Urinary bladder (tissue), 4 donors: ENCODE data around the gene SPECC1. TPM values are rescaled to one million over a fixed set of nuclear protein-coding genes. Genes with fewer than 3 reads are reported as not detected.

ENCODE experiments used
- DNase-seq: peaks from one replicate; pipeline ENCODE4 v3.0.0-alpha.2; 2015; ENCODE audit errors: extremely low spot score
- H3K27ac ChIP-seq: one replicate; pipeline ENCODE4 v1.5.1; 2013; ENCODE audit warnings: low read depth, mild to moderate bottlenecking, moderate library complexity
- H3K36me3 ChIP-seq: one replicate; pipeline ENCODE4 v1.6.1; 2013; ENCODE audit warnings: mild to moderate bottlenecking, moderate library complexity; ENCODE audit not compliant: insufficient read depth
- H3K4me1 ChIP-seq: one replicate; pipeline ENCODE4 v1.6.1; 2013; ENCODE audit warnings: mild to moderate bottlenecking, moderate library complexity; ENCODE audit not compliant: insufficient read depth
- H3K4me3 ChIP-seq: one replicate; pipeline ENCODE4 v1.5.1; 2013; ENCODE audit warnings: low read depth, low read length
- WGBS: extraction: QIAGEN DNeasy Blood & Tissue Kit; methylation state at CpG from one replicate; pipeline ENCODE4 v1.1.7; 2013; 5-methylcytosine and 5-hydroxymethylcytosine counted together
- polyA plus RNA-seq: library from polyadenylated mRNA; stranded (reverse); fragments of 200-250 nt; gene quantifications from one replicate; pipeline ENCODE4 v1.2.3, GENCODE V29; 2013
- total RNA-seq: library from RNA; depleted of rRNA; stranded (reverse); fragments of >200 nt; gene quantifications from one replicate; pipeline ENCODE4 v1.2.3, GENCODE V29; 2014
- donor health status: healthy with polysubstance abuse.
- donor health status: healthy.

Gene SPECC1
- total and polyA plus RNA-seq, 2 donors, result 9.8 to 23.5 TPM

DNA sequence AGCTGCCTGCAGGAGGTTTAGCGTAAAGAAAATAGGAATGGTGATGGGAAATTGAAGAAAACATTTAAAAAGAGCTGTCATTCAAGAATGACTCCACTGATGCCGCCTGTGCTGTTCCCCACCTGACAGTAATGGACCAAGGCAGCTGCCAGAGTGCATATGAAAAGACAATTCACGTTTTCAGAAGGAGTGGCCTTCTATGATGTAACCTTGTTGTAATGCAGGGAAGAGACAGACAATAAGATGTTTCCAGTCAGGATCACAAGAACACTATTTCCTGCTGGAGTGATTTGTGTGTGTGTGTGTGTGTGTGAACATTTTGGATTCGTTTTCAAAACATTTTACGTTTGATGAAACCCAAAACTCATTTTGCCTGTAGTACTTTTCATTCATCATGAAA lies 254.4 kb downstream of the SPECC1 start:
- Histone ChIP-seq H3K27ac (no peak overlapping the region), H3K36me3 (no peaks in the 10 kb centered on the region), H3K4me3 (no peak overlapping the region), H3K4me1 (no peaks in the 10 kb centered on the region)
- WGBS, result 66% methylated on average over 5 of the region's 5 CpGs
- no peak for DNase-seq

GRCh38 chr17:20264996-20265395 lies 255.8 kb downstream of the SPECC1 start:
- no peak overlapping the region for H3K4me3 ChIP-seq
- H3K36me3 ChIP-seq, result no peaks in the 10 kb centered on the region
- WGBS, result 64% methylated on average over 6 of the region's 6 CpGs
- no peak overlapping the region for H3K27ac ChIP-seq
- DNase-seq, result no peak
- H3K4me1 ChIP-seq, result no peaks in the 10 kb centered on the region

DNA sequence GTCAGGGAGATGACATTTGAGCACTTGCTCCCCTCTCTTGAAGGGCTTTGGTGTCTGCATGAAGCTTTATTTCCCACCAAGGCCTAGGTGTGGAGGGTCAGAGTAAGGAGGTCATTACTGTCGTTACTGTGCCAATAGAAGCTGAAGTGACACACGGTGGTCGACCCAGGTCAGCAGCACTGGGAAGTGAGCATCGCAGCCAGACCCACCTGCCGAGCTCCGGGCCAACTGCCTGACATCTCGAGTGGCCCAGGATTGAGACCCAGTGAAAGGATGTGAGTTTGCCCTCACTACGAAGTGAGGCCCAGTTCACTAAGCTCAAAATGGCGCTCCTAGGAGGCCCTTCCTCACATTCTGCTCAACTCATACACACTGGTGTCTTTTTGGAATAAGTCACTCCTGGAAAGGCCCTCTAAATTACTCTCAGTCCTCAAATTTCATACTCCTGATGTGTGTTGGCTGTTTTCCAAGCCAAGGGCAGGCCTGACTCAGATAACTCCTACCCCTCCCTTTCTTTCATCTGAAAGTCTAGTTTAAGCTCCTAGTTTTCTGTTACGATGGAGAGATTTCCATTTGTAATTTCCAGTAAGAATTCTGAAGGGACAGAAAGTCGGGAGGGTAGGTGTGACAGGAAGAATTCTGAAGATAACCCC lies 257.8 kb downstream of the SPECC1 start:
- 84% methylated on average over 11 of the region's 11 CpGs for WGBS
- Histone ChIP-seq H3K4me1 (no peaks in the 10 kb centered on the region), H3K36me3 (no peaks in the 10 kb centered on the region), H3K27ac (no peak overlapping the region), H3K4me3 (no peak overlapping the region)
- DNase-seq, result no peak

DNA sequence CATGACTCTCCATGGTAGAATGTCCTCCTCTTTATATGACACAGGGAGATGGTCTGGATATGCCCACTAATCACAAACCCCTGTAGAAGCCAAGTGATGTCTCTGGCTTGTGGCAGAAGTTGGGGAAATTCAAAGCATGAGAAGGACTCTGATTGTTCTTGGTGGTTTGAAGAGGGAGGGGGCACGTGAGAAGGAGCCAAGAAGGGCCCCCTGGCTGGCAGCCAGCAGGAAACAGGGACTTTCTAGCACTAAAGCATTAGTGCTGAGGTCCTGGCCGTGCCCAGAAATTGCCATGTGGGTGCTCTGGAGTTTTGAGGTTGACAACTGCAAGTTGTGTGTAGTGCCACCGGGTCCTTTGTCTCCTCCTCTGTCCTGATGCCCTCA lies 258.3 kb downstream of the SPECC1 start:
- Histone ChIP-seq H3K27ac (no peak overlapping the region), H3K36me3 (no peaks in the 10 kb centered on the region), H3K4me1 (no peaks in the 10 kb centered on the region), H3K4me3 (no peak overlapping the region)
- WGBS, result 40% methylated on average over 3 of the region's 3 CpGs
- DNase-seq, result no peak

DNA sequence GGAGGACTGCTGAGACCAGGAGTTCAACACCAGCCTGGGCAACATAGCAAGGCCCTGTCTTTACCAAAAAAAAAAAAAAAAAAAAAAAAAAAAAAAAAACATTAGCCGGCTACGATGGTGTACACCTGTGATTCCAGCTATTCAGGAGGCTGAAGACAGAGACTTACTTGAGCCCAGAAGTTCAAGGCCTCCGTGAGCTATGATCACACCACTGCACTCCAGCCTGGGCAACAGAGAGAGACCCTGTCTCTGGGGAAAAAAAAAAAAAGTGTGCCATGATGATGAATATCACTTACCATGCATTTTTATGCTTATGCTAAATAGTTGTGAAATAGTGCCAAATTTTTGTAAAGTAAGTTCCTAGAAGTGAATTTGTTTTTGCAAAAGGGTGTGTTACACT lies 261.2 kb downstream of the SPECC1 start:
- H3K27ac ChIP-seq, result no peak overlapping the region
- DNase-seq, result no peak
- WGBS, result 96% methylated on average over 3 of the region's 3 CpGs
- H3K4me1 ChIP-seq, result no peaks in the 10 kb centered on the region
- H3K4me3 ChIP-seq, result no peak overlapping the region
- no peaks in the 10 kb centered on the region for H3K36me3 ChIP-seq

- 80% methylated on average over 5 of the region's 5 CpGs for WGBS
- no peaks in the 10 kb centered on the region for H3K36me3 ChIP-seq
- no peaks in the 10 kb centered on the region for H3K4me1 ChIP-seq
- DNase-seq, result no peak
- no peak overlapping the region for H3K4me3 ChIP-seq
- H3K27ac ChIP-seq, result no peak overlapping the region
Measured at GRCh38 chr17:20271011-20271610, 262.0 kb downstream of the SPECC1 start.

DNA sequence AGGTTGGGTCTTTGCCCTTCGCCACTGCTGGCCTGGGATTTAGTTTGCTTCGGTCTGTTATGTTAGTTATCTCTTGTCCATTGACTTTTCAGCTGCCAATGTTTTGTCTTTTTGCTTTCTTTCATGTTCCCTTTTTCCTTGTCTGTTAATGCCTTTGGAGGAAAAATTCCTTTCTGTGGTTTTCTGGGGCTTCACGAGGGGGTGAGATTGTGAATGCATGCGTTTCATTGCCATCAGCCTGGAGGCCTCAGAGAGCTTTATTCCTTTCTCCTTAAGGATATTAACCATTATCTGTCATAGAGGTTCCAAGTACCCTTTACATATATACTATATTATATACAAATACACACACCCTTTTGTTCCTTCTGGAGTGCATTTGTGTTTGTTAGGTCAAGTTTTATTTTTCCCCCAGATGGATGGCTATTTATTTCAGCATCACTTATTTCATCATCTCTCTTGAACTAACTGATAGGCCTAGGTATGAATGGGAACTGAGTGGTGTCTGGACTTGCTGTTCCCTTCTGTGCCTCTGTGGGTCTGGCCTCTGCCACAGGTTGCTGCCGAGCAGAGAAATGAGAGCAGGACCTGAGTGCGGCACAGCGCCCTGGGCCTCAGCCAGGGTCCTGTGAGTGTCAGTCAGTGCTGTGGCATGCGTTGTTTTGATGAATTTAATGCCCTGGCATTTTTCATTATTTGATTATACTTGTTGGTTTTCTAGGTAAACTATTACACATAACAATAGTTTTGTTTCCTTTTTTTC lies 264.8 kb downstream of the SPECC1 start:
- WGBS, result 83% methylated on average over 8 of the region's 8 CpGs
- H3K4me1 ChIP-seq, result no peaks in the 10 kb centered on the region
- H3K4me3 ChIP-seq, result no peak overlapping the region
- no peak overlapping the region for H3K27ac ChIP-seq
- DNase-seq, result no peak
- H3K36me3 ChIP-seq, result no peaks in the 10 kb centered on the region

GRCh38 chr17:20275653-20276052 lies 266.5 kb downstream of the SPECC1 start:
- Histone ChIP-seq H3K36me3 (no peaks in the 10 kb centered on the region), H3K4me1 (no peaks in the 10 kb centered on the region), H3K27ac (no peak overlapping the region), H3K4me3 (no peak overlapping the region)
- WGBS, result 95% methylated on average over 2 of the region's 2 CpGs
- no peak for DNase-seq

- Histone ChIP-seq H3K27ac (no peak overlapping the region), H3K4me3 (no peak overlapping the region), H3K36me3 (no peaks in the 10 kb centered on the region), H3K4me1 (no peaks in the 10 kb centered on the region)
- WGBS, result 43% methylated on average over 2 of the region's 2 CpGs
- DNase-seq, result no peak
Measured at GRCh38 chr17:20276421-20276820, 267.3 kb downstream of the SPECC1 start.

DNA sequence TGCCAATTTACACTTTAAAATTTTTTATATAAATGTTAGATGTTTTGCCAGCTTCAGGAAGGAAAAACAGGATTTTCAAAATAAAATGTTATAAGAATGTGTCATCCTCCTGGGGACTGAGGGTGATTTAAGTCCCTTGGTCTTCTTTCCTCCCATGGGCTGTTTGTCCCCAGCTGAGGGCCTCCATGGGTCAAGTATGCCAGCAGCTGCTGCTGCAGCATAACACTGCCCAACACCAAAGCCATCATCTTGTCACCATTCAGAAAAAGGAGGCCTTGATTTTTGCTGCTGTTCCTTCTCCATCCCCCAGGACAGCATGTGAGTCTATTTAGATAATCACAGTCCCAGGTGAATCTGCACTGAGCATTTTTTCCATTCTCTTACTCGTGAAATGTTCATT lies 269.6 kb downstream of the SPECC1 start:
- WGBS, result 87% methylated on average over 1 of the region's 1 CpG
- Histone ChIP-seq H3K4me3 (no peak overlapping the region), H3K4me1 (no peaks in the 10 kb centered on the region), H3K27ac (no peak overlapping the region), H3K36me3 (no peaks in the 10 kb centered on the region)
- DNase-seq, result no peak

GRCh38 chr17:20279631-20280030 lies 270.5 kb downstream of the SPECC1 start:
- DNase-seq, result no peak
- WGBS, result 96% methylated on average over 3 of the region's 3 CpGs
- Histone ChIP-seq H3K36me3 (no peaks in the 10 kb centered on the region), H3K4me3 (no peak overlapping the region), H3K27ac (no peak overlapping the region), H3K4me1 (no peaks in the 10 kb centered on the region)

GRCh38 chr17:20280051-20280450 lies 270.9 kb downstream of the SPECC1 start:
- H3K36me3 ChIP-seq, result no peaks in the 10 kb centered on the region
- H3K4me1 ChIP-seq, result no peaks in the 10 kb centered on the region
- no peak for DNase-seq
- H3K4me3 ChIP-seq, result no peak overlapping the region
- H3K27ac ChIP-seq, result no peak overlapping the region
- WGBS, result 95% methylated on average over 6 of the region's 6 CpGs

DNA sequence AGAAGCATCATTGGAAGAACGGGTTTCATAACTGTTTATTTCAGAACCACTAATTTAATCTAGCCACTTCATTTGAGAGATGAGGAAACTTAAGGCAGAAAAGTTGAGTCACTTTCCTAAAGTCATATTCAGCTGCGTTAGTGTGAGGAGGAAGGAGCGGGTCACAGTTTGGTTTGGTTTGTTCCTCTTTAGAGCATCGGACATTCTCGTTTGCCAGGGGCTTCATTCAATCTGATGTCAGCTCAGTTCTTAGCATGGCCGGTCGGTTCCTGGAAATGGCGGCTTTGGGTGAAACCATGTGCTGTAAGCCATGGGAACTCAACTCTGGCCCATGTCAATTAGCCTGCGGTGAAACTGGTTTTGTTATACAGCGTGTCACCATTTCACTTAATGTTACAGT lies 271.7 kb downstream of the SPECC1 start:
- Histone ChIP-seq H3K4me3 (no peak overlapping the region), H3K36me3 (no peaks in the 10 kb centered on the region), H3K27ac (no peak overlapping the region), H3K4me1 (no peaks in the 10 kb centered on the region)
- no peak for DNase-seq
- 94% methylated on average over 10 of the region's 10 CpGs for WGBS

DNA sequence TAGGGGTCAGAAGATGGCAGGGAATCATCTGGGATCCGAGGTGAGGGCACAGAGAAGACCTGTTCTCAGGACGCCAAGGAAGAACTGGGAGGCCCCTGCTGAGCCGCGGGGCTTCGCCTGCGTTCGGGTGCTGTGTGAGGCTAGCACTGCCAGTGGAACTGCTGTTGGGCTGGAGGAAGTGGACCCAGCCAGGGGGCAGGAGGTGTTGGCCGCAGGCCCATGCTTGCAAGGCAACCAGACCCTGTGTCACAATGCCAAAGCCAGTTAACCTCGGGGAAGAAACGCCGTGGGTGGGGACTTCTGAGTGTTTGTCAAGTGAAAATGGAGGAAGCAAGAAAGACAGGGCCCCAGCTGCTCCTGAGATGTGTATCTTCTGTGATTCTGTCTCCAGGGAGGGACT lies 272.7 kb downstream of the SPECC1 start:
- 65% methylated on average over 11 of the region's 11 CpGs for WGBS
- no peaks in the 10 kb centered on the region for H3K4me1 ChIP-seq
- H3K4me3 ChIP-seq, result no peak overlapping the region
- H3K36me3 ChIP-seq, result no peaks in the 10 kb centered on the region
- no peak for DNase-seq
- H3K27ac ChIP-seq, result no peak overlapping the region
